ENCODE measurements around the gene BRF1.

Gene BRF1

GRCh38 chr14:105187935-105188524, 112.8 kb downstream of the BRF1 start:
- no peak for DNase-seq

GRCh38 chr14:105187116-105187515, 113.7 kb downstream of the BRF1 start:
- DNase-seq = no peak

- DNase-seq = no peak
These were observed 114.8 kb downstream of the BRF1 start for GRCh38 chr14:105185973-105186372.

- no peak for DNase-seq
These were observed 115.8 kb downstream of the BRF1 start for GRCh38 chr14:105185001-105185400.

- no peak for DNase-seq
These were observed 116.3 kb downstream of the BRF1 start for GRCh38 chr14:105184461-105184860.

- DNase-seq = no peak
These were observed 118.3 kb downstream of the BRF1 start for GRCh38 chr14:105182296-105183020.

GRCh38 chr14:105181549-105182295, 119.1 kb downstream of the BRF1 start:
- no peak for DNase-seq

- DNase-seq = no peak
These were observed 119.9 kb downstream of the BRF1 start, which contains the start of gene NUDT14 for GRCh38 chr14:105180592-105181548. TSS of gene NUDT14 (minus strand) at chr14:105181312. CDS start at chr14:105181209, 103 bp downstream.

- DNase-seq = no peak
These were observed 121.6 kb downstream of the BRF1 start for GRCh38 chr14:105179191-105179590.

GRCh38 chr14:105178868-105179140, 122.0 kb downstream of the BRF1 start:
- DNase-seq = no peak

- no peak for DNase-seq
These were observed 122.5 kb downstream of the BRF1 start for GRCh38 chr14:105178069-105178867.

- no peak for DNase-seq
These were observed 123.7 kb downstream of the BRF1 start for GRCh38 chr14:105177082-105177481.

GRCh38 chr14:105176513-105176912, 124.3 kb downstream of the BRF1 start:
- DNase-seq = no peak

- DNase-seq = peak; percentile 84
These were observed 126.6 kb downstream of the BRF1 start for GRCh38 chr14:105173901-105174894.

- no peak for DNase-seq
These were observed 127.7 kb downstream of the BRF1 start for GRCh38 chr14:105173145-105173544.

- no peak for DNase-seq
These were observed 128.3 kb downstream of the BRF1 start for GRCh38 chr14:105172476-105172875.

- no peak for DNase-seq
These were observed 129.7 kb downstream of the BRF1 start for GRCh38 chr14:105171004-105171673.

- no peak for DNase-seq
These were observed 130.8 kb downstream of the BRF1 start for GRCh38 chr14:105169776-105170655.

GRCh38 chr14:105168979-105169507, 131.8 kb downstream of the BRF1 start:
- DNase-seq = peak; percentile 65
